ENCODE data around the gene C3. TPM values are rescaled to one million over a fixed set of nuclear protein-coding genes. Genes with fewer than 3 reads are reported as not detected.
"Not testable (repeated sequence)": the region's sequence is repeated elsewhere in the genome, so short reads cannot be mapped to it uniquely, and the experiment has no call there.

The C3 gene
- total RNA-seq, 4 donors from 2014 or later = 50.1 to 351 (median 194) TPM

- 0% methylated on average over 15 of the region's 15 CpGs; no CpG with 5 or more reads in 1 of the 2 donors for WGBS, 2 donors (ENCODE audit: low coverage in 1 of 2)
- H3K27ac ChIP-seq = peak overlapping the region; percentile 88 to 94 (median 90)
- intact Hi-C loops (cut with DNase I; ENCODE audit: low total_unique reads) = no loop called here
Observed at GRCh38 chr19:6767081-6767356, 46.6 kb upstream of the C3 start.

GRCh38 chr19:6766357-6767080, 46.1 kb upstream of the C3 start:
- intact Hi-C loops (cut with DNase I; ENCODE audit: low total_unique reads) (no loop called here), in situ Hi-C loops (cut with MboI; ENCODE audit: low pct_ligation_motif_present in 1 of 4, low pct_unique_long_range_greater_than_20kb in 1 of 4, low sequenced_read_pairs in 3 of 4) (no loop called here)
- Histone ChIP-seq H3K36me3 (no peaks in the 10 kb centered on the region), H3K4me1 (peaks cover 0 to 24% (median 5%) of the 10 kb centered on the region in 4 donors), H3K27me3 (peaks cover 11% of the 10 kb centered on the region), H3K4me3 (peak overlapping the region; percentile 0 to 61 (median 36)), H3K27ac (peak overlapping the region; percentile 88 to 94 (median 90)), H3K9me3 (no peaks in the 10 kb centered on the region)
- 15 to 22% methylated on average over 12 to 16 of the region's 16 CpGs for WGBS, 2 donors (ENCODE audit: low coverage in 1 of 2)
- TF ChIP-seq POLR2AphosphoS5 (IDR thresholded peaks at IDR 0.05) (no peak), EP300 (IDR thresholded peaks at IDR 0.05; ENCODE audit: low read depth) (no peak), CTCF (IDR thresholded peaks at IDR 0.05) (no peak), POLR2A (IDR thresholded peaks at IDR 0.05) (no peak)
- DNase-seq = no peak

More at GRCh38 chr19:6767081-6767356, 46.6 kb upstream of the C3 start:
- Histone ChIP-seq H3K9me3 (no peaks in the 10 kb centered on the region), H3K4me1 (peaks cover 0 to 24% (median 5%) of the 10 kb centered on the region in 4 donors), H3K4me3 (peak overlapping the region; percentile 25 to 61 (median 36)), H3K27me3 (peaks cover 11% of the 10 kb centered on the region), H3K36me3 (no peaks in the 10 kb centered on the region)
- no peak for TF ChIP-seq POLR2A (IDR thresholded peaks at IDR 0.05)
- no peak for TF ChIP-seq CTCF (IDR thresholded peaks at IDR 0.05)
- no peak for TF ChIP-seq POLR2AphosphoS5 (IDR thresholded peaks at IDR 0.05)
- in situ Hi-C loops (cut with MboI; ENCODE audit: low pct_ligation_motif_present in 1 of 4, low pct_unique_long_range_greater_than_20kb in 1 of 4, low sequenced_read_pairs in 3 of 4) = no loop called here
- no peak for DNase-seq

GRCh38 chr19:6765738-6766356, 45.4 kb upstream of the C3 start:
- intact Hi-C loops (cut with DNase I; ENCODE audit: low total_unique reads) (no loop called here), in situ Hi-C loops (cut with MboI; ENCODE audit: low pct_ligation_motif_present in 1 of 4, low pct_unique_long_range_greater_than_20kb in 1 of 4, low sequenced_read_pairs in 3 of 4) (no loop called here)
- Histone ChIP-seq H3K27ac (peak overlapping the region; percentile 88 to 94 (median 90)), H3K4me1 (peaks cover 0 to 24% (median 5%) of the 10 kb centered on the region in 4 donors), H3K4me3 (peak overlapping the region in 3 of 4 donors; percentile 32 to 61 (median 40)), H3K36me3 (no peaks in the 10 kb centered on the region), H3K9me3 (no peaks in the 10 kb centered on the region), H3K27me3 (peaks cover 11% of the 10 kb centered on the region)
- TF ChIP-seq POLR2A (IDR thresholded peaks at IDR 0.05) = peak; percentile 93
- peak; percentile 68 to 95 (median 95) for TF ChIP-seq POLR2AphosphoS5 (IDR thresholded peaks at IDR 0.05)
- TF ChIP-seq CTCF (IDR thresholded peaks at IDR 0.05) = peak in 1 of 5 experiments; percentile 14
- TF ChIP-seq EP300 (IDR thresholded peaks at IDR 0.05; ENCODE audit: low read depth) = peak; percentile 53
- DNase-seq = peak; percentile 95
- 29 to 56% methylated on average over 2 to 8 of the region's 8 CpGs for WGBS, 2 donors (ENCODE audit: low coverage in 1 of 2)

DNA sequence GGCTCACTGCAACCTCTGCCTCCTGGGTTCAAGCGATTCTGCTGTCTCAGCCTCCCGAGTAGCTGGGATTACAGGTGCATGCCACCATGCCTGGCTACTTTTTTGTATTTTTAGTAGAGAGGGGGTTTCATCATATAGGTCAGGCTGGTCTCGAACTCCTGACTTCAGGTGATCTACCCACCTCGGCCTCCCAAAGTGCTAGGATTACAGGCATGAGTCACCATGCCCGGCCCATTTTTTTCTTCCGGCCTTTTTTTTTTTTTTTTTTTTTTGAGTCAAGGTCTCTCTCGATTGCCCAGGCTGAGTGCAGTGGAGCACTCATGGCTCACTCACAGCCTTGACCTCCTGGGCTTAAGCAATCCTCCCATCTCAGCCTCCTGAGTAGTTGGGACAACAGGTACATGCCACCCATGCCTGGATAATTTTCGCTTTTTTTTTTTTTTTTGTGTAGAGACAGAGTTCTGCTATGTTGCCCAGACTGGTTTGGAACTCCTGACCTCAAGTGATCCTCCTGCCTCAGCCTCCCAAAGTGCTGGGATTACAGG, 41.9 kb upstream of the C3 start:
- H3K4me3 ChIP-seq; H3K27ac ChIP-seq; in situ Hi-C loops (cut with MboI; ENCODE audit: low pct_ligation_motif_present in 1 of 4, low pct_unique_long_range_greater_than_20kb in 1 of 4, low sequenced_read_pairs in 3 of 4); H3K27me3 ChIP-seq; intact Hi-C loops (cut with DNase I; ENCODE audit: low total_unique reads); H3K36me3 ChIP-seq; DNase-seq; H3K9me3 ChIP-seq: not testable (repeated sequence)
- WGBS, 2 donors (ENCODE audit: low coverage in 1 of 2) = 88 to 93% methylated on average over 3 to 8 of the region's 8 CpGs
- H3K4me1 ChIP-seq = peaks cover 0 to 13% (median 5%) of the 10 kb centered on the region in 4 donors

All from transverse colon (tissue), 4 donors.